GM12878 (cell line): ENCODE data around the gene FAM199X. TPM values are rescaled to one million over a fixed set of nuclear protein-coding genes. Genes with fewer than 3 reads are reported as not detected.
A peak's percentile ranks its signal among the peaks of the same experiment; 100 is the strongest.

Experiments used
- BRCA1 ChIP-seq: IDR thresholded peaks from 2 replicates; pipeline ENCODE4 v1.6.1; 2011; ENCODE audit warnings: low read depth, low read length, improper control_type of control experiment
- CHD4 ChIP-seq: fragments of 200-600 bp; sonication (generic); IDR thresholded peaks from 2 replicates; pipeline ENCODE4 v1.6.1; 2016; ENCODE audit warnings: mild to moderate bottlenecking
- E2F8 ChIP-seq: fragments of 450-650 bp; IDR thresholded peaks from 2 replicates; pipeline ENCODE4 v1.6.1; 2018; ENCODE audit warnings: mild to moderate bottlenecking, low read depth, moderate library complexity; ENCODE audit not compliant: partially characterized antibody
- EED ChIP-seq: sonication (generic); IDR thresholded peaks from 2 replicates; pipeline ENCODE4 v1.6.1; 2016; ENCODE audit warnings: antibody characterized with exemption, low read depth
- FOXM1 ChIP-seq: IDR thresholded peaks from 2 replicates; pipeline ENCODE4 v1.6.1; 2012; ENCODE audit warnings: low read depth, mild to moderate bottlenecking, inconsistent platforms, low read length, moderate library complexity
- NFIC ChIP-seq: IDR thresholded peaks from 2 replicates; pipeline ENCODE4 v1.6.1; 2012; ENCODE audit warnings: low read depth, mild to moderate bottlenecking, inconsistent platforms, low read length, moderate library complexity
- NKRF ChIP-seq: fragments of 450-650 bp; conservative IDR thresholded peaks from 2 replicates; pipeline ENCODE4 v1.6.1; 2017; ENCODE audit warnings: mild to moderate bottlenecking, moderate library complexity
- NR2C2 ChIP-seq: IDR thresholded peaks from 2 replicates; pipeline ENCODE4 v1.6.1; 2011; ENCODE audit warnings: borderline replicate concordance, low read depth; ENCODE audit not compliant: control insufficient read depth, insufficient read length
- REST ChIP-seq: IDR thresholded peaks from 2 replicates; pipeline ENCODE4 v1.6.1; 2012; ENCODE audit warnings: mild to moderate bottlenecking, low read depth, low read length
- RUNX3 ChIP-seq: IDR thresholded peaks from 2 replicates; pipeline ENCODE4 v1.6.1; 2012; ENCODE audit warnings: low read length, inconsistent platforms
- SMAD5 ChIP-seq: IDR thresholded peaks from 2 replicates; pipeline ENCODE4 v1.6.1; 2016; ENCODE audit warnings: antibody characterized with exemption, low read depth
- SMC3 ChIP-seq: IDR thresholded peaks from 2 replicates; pipeline ENCODE4 v1.6.1; 2011; ENCODE audit warnings: low read length, improper control_type of control experiment, borderline replicate concordance
- SP1 ChIP-seq: IDR thresholded peaks from one replicate; pipeline ENCODE4 v1.6.1; 2011; ENCODE audit warnings: low read depth, low read length
- SRF ChIP-seq, 2 experiments: IDR thresholded peaks; 2 replicates each; pipeline ENCODE4 v1.6.1; 2011; ENCODE audit warnings: low read depth in 2 of 2, low read length in 2 of 2, mild to moderate bottlenecking in 1 of 2, moderate library complexity in 1 of 2
- SUZ12 ChIP-seq: fragments of 200-600 bp; sonication (generic); IDR thresholded peaks from one replicate; pipeline ENCODE4 v1.6.1; 2018; ENCODE audit warnings: antibody characterized with exemption, mild to moderate bottlenecking; ENCODE audit not compliant: unreplicated experiment
- USF2 ChIP-seq: IDR thresholded peaks from 2 replicates; pipeline ENCODE4 v1.6.1; 2011; ENCODE audit warnings: low read depth, low read length, improper control_type of control experiment, borderline replicate concordance
- ZBTB4 ChIP-seq: fragments of 450-650 bp; formaldehyde crosslinking; IDR thresholded peaks from 2 replicates; pipeline ENCODE4 v1.4.0; 2022; ENCODE audit warnings: mild to moderate bottlenecking, moderate library complexity
- polyA plus RNA-seq, 11 experiments: library from polyadenylated mRNA; depleted of rRNA in 4 of 11; unstranded in 6 of 11; stranded (reverse) in 5 of 11; fragments of >200 nt; fragmentation: Nextera tagmentation in 4 of 11; fragmentation: Illumina TruSeq in 1 of 11; extraction: Ambion mirVana in 4 of 11; extraction: Trizol in 1 of 11; gene quantifications; 1 replicate in 1 of 11; 2 replicates in 10 of 11; pipeline versions ENCODE4 v1.2.1 to v1.2.3, GENCODE V29; 2011 to 2016; ENCODE audit warnings: inconsistent platforms in 2 of 11, missing spikeins in 2 of 11, low read depth in 1 of 11
- total RNA-seq, 4 experiments: library from RNA; depleted of rRNA in 3 of 4; stranded (reverse); fragments of >200 nt in 3 of 4; fragmentation: Illumina TruSeq in 1 of 4; extraction: Trizol in 1 of 4; gene quantifications; 2 replicates each; pipeline versions ENCODE4 v1.2.1 to v1.2.3, GENCODE V29; 2013 to 2021

Gene FAM199X
- total and polyA plus RNA-seq, 10 of the 15 experiments (the other 5 are each of a cell fraction or from before 2014, with no cell fraction given) = 2.4 to 10.9 (median 9.1) TPM

- peak; percentile 52; the same call in 1 of the 2 replicates for TF ChIP-seq NKRF
- no peak for TF ChIP-seq REST
- TF ChIP-seq SMAD5 = no peak
- no peak for TF ChIP-seq EED
- TF ChIP-seq ZBTB4 (CRISPR knock-in tag) = no peak
- no peak for TF ChIP-seq SRF (IDR thresholded peaks at IDR 0.05; ENCODE audit: low read depth in 2 of 2, low read length in 2 of 2)
- TF ChIP-seq SUZ12 = no peak
- no peak for TF ChIP-seq FOXM1
- no peak for TF ChIP-seq SMC3
- no peak for TF ChIP-seq E2F8
- no peak for TF ChIP-seq BRCA1
- no peak for TF ChIP-seq NFIC
- peak; percentile 12 for TF ChIP-seq SP1
- TF ChIP-seq CHD4 = no peak
- TF ChIP-seq NR2C2 = no peak
- no peak for TF ChIP-seq USF2
- TF ChIP-seq RUNX3 = peak; percentile 63
These were observed at the start of gene FAM199X (continued) for GRCh38 chrX:104165894-104166734.
